NT2/D1 (cell line): ENCODE measurements around the gene TPRA1.

Source experiments
- SUZ12 ChIP-seq: IDR thresholded peaks from 2 replicates; pipeline ENCODE4 v1.6.1; 2011; ENCODE audit not compliant: insufficient read length, insufficient read depth; ENCODE audit errors: extremely low read depth
- YY1 ChIP-seq: IDR thresholded peaks from 2 replicates; pipeline ENCODE4 v1.6.1; 2011; ENCODE audit not compliant: insufficient read length, insufficient read depth
- ZNF274 ChIP-seq: IDR thresholded peaks from 2 replicates; pipeline ENCODE4 v1.6.1; 2011; ENCODE audit warnings: mild to moderate bottlenecking, low read depth, low read length

DNA sequence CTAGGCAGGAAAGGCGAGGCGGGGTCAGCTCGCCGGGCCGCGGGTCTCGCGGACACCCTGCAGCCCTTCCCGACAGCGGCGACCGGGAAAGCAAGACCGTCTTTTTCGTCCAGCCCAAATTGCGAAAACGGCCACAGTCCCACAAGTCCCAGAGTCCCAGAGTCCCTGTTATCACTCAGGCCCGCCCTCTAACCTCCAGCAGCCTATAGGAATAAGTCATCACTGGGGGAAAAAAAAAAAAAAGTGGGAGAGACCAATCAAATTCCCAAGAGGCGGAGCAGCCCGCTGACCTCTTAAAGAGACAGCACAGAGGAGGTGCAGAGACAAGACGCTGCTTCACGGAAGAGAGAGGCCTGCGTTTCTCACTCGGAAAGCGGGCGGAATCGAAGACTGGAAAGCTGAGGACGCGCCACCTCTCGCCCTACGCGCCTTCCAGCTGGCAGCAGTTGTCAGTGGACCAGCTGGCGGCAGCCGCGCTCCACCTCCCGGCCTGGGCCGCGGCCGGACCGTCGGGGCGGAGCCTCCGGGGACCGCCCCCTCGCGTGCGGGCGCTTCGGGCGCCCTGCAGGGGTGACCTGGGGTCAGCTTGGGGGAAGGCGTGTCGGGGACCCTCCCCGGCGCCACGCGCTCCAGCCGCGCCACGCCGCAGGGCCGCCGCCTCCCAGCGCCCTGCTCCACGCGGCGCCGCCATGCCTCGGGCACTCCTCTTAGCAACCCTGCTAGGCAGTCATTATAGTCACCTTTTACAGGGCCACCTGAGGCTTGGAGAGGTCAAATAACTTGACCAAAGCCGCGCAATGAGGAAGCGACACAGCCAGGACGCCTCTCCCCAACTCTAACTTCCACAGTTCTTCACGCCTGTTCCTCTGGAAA, at the start of gene TPRA1:
- no peak for TF ChIP-seq ZNF274
- no peak for TF ChIP-seq YY1
- TF ChIP-seq SUZ12 = no peak
